Islet precursor cell (in vitro differentiated cells): ENCODE measurements around the gene PIAS4.

Experiments
- DNase-seq: peaks from one replicate; pipeline ENCODE4 v3.0.0-alpha.2; 2018

PIAS4 gene

DNA sequence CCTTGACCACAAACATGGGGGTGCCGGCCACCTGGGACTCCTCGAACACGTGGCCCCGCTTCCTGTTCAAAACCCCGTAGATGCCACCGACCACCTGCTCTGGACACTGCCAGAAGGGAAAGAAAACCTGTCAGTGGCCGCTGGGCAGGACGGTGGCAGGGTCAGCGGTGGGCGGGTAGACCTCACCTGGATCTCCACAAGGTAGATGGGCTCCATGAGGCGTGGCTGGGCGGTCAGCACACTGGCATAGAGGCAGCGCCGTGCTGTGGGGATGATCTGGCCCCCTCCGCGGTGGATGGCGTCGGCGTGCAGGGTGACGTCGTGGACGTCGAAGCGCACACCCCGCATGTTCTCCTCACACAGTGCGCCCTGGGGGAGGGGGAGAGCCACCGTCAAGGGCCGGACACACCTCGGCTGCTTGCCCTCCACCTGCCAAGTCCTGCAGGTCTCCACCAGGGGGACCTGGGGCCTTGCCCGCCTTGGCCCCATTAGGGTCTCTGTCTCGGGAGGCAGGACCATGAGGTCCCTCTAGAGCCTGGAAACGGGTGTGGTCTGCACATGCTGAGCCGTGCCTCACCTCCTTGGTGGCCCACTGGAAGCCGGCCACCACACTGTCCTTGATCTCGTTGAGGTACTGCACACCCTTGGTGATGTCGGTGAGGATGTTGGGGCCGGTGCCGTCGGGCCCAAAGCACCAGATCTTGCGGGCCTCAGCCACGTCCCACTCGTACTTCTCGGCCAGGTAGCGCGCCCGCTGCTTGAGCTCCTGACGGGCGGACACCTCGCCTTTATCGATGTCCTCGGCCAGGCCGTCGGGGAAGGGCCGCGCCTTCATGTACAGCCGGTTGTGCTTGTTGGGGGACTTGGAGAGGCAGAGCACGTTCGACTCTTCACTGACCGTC is 30.0 kb upstream of the PIAS4 start:
- peak; percentile 59 for DNase-seq

DNA sequence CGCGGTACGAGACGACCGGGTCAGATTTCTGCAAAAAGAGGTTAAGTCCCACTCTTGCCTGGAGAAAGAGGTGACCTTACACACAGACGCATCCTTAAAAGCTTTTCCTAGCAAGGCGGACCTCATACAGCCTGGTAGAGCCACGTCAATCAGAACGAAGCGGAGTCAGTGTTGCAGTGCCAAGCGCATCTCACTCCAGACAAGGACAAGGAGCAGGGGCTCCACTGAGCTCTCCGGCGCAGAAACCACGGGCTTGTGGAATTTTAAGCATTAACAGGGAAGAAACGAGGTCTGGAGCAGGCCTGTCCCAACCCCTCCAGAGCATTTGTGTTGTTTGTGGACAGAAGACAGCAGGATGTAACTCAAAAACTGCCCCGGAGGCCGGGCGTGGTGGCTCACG is 29.4 kb upstream of the PIAS4 start:
- no peak for DNase-seq

- DNase-seq, result no peak
These were observed 28.3 kb upstream of the PIAS4 start for GRCh38 chr19:3979289-3979673.

DNA sequence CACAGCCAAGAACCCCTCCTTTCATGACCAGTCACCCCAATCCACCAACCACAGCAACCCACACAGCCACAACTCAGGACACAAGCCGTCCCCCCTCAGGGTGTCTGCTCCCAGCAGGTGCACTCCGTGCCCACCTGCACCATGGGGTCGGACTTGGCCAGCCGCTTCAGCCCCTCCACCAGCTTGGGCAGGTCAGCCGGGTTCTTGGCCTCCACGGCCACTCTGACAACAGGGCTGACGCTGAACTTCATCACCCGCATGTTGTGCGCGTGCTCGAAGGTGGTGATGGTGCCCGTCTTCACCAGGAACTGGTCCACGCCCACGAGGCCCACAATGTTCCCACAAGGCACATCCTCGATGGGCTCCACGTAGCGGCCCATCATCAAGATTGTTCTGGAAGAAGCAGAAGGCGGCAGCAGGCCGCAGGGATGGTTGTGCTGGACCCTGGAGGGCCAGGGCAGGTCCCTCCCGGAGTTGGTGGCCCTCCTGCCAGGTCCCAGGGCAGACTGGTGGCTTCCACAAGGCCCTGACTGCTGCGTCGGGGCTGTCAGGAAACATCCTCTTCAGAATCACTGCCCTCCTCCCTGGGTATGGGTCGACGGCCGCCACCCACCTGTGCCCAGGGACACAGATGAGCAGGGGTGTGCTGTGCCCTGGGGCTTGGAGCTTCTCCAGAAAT is 27.7 kb upstream of the PIAS4 start:
- DNase-seq, result peak; percentile 51

DNA sequence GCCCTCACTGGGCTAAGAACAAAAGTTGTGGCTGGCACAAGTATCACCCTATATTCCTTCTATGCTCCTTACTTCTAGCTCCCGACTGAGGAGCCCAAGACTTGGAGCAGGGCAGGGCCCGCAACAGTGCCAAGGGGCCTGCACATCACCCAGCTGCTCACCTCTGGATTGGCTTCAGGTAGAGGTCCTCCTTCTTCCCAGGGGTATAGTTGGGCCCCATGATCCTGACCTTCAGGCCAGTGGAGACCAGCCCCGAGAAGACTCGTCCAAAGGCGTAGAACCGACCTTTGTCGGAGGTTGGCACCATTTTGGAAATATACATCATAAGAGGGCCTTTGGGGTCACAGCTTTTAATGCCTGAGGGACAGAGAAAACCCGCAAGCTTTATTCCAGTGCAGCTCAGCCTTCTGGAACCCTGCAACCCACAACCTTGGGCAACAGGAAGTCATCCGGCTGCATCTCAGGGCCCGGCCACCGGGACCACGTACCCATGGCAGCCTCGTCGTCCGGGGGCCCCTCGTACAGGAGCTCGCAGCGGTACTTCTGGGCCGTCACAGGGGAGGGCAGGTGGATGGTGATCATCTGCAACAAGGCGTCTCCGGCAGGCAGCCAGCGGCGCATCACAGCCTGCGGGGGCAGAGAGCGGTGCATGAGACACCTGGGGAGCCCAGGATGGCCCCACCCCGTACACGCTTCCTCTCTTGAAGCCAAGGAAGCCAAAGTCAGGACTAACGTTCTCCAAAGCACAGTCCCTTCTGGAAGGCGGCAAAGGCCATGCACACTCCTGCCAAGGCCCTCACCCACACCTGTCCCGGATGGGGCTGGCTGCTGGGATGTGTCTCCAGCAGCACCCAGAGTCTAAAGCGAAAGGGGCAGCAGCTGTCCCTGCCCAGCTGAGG is 26.9 kb upstream of the PIAS4 start:
- no peak for DNase-seq

DNA sequence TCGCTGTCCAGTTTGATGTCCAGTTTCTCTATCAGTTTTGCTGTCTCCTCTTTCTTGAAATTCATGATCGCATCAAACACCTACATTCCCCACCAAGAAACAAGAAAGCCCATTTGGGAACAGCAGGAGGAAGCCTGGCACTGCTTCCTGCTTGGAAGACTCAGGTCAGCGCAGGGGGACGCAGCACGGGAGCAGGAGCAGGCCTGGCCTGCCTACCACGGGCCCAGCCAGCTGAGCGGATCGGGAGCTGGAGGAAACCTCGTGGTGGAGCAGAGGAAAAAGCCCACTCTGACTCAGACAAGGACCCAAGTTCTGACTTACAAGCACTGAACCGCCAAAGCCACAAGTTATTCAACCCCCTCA is 26.2 kb upstream of the PIAS4 start:
- DNase-seq, result no peak

DNA sequence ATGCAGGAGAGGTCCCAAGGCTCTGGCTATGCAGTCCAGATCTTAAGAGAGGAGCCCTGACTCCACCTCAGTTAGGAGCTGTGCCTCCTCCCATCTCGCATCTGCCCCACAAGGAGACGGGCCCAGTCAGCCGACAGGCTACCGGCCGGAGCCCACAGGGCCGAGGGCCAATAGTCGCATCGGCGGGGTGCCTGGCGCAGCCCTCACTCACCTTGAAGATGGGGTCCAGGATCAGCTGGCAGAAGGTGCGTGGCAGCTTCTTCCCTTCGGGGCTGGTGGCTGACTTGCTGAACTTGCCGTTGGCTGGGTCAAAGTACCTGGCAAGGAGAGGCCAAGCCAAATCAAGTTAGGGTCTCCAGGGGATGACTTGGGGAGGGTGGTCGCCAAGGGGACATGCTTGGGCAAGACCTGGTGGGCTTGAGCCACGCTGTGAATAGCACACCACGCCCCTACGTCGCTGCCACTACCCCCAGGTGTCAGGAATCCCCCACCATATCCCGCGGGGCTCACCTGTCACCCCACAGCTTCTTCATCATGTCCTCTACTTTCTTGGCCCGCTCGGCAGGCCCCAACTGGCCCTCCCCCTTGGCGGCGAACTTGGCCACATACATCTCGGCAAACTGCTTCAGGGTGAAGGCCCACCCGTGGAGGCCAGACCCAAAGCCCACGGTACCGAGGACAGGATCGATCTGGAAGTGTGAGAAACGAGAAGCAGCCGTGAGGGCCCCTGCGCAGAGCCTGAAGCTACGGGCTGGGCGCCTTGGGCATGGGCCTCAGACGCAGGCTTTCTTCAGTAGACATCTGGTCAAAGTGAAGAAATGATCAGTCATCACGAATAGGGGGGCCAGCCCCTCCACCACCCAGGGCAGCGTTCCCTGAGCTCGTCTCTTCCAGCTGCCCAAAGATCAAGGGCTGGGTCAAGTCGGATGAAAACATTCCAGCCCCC is 25.5 kb upstream of the PIAS4 start:
- DNase-seq, result no peak

GRCh38 chr19:3982701-3983541 is 24.6 kb upstream of the PIAS4 start:
- DNase-seq, result peak; percentile 85

DNA sequence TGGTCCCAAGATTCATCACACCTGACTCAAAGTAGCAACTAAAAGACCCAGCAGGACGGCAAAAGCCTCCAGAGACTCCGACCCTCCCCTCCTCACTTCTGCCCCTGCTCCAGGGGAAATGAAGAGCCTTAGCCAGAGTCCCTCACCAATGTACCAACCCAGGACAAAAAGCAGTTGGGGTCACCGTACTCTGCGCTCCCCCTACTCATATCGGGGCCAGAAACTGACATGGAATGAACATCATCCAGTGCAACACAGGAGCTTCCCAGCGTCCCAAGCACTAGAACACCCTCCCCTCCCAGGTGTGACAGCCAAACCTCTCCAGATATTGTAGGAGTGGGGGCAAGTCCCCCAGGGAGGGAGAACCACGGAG is 24.0 kb upstream of the PIAS4 start:
- DNase-seq, result no peak

GRCh38 chr19:3983936-3984583 is 23.5 kb upstream of the PIAS4 start:
- DNase-seq, result no peak

DNA sequence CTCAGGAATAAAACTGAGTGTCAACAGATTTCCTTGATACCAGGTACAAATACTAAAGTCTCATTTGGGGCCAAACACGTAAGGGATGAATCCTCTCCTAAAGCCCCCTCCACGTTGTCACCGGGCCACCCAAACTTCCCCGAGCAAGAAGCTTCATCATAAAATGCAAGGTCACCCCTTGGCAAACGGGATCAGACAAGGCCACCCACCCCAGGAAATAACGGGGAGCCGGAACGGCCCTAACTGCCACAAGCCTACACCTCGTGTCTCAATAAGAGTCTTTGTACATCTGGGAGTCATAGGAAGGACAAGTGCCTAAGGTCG is 23.0 kb upstream of the PIAS4 start:
- DNase-seq, result no peak

- peak; percentile 87 for DNase-seq
These were observed 22.5 kb upstream of the PIAS4 start, which contains the start of gene EEF2 for GRCh38 chr19:3984908-3985642. Gene EEF2 (minus strand): TSS chr19:3985463. CDS start chr19:3985380, 83 bp downstream.

DNA sequence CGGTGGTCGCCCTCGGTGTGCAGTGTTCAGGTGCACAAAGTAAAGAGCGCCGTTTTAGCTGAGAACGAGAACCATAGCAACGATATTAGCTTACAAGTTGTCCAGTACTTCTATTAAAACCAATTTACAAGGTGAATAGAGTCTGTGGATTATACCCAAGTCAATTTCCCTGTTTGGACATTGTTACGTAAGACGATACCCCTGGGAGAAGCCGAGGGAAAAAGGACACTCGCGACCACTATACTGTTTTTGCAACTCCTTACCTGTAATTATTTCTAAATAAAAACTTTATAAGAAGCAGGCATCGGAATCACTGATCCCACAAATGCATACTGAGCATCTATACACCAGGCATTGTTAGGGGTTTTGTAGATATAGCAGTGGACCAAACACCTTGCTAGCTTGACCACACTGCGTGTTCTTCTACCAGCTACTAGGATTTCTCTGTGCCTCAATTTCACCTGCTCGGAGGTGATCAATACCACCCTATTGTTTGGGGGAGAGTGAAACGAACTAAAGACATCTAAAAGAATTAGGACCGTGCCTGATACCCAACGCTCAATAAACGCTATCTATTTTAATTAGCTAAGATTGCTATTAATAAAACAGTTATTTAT is 21.8 kb upstream of the PIAS4 start:
- DNase-seq, result no peak

GRCh38 chr19:3986260-3987041 is 21.1 kb upstream of the PIAS4 start:
- DNase-seq, result no peak

DNA sequence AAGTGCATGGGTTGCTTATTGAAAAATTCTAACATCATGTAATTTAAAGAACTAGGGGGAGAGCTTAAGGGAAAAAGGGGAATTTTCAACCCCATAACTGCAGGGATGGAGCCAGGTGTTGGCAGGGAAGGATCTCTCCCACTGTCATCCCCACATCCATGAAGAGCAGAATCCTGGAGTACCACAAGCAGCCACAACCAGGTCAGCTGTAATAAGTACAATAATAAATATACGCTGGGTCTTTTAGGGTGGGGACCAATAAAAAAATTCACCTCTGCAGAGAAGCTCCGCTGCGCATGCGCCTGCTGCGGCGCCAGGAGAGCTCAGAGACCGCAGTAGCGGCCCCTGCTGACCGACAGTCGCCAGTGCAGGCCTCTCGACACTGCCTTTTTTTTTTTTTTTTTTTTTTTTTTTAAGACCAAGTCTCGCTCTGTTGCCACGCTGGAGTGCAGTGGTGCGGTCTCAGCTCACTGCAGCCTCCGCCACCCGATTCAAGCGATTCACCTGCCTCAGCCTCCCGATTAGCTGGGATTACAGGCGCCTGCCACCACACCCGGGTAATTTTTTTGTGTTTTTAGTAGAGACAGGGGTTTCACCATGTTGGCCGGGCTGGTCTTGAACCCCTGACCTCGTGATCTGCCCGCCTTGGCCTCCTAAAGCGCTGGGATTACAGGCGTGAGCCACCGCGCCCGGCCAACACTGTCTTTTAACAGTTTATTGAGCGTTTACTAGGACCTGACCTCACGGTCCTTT is 19.7 kb upstream of the PIAS4 start:
- peak; percentile 85 for DNase-seq

DNA sequence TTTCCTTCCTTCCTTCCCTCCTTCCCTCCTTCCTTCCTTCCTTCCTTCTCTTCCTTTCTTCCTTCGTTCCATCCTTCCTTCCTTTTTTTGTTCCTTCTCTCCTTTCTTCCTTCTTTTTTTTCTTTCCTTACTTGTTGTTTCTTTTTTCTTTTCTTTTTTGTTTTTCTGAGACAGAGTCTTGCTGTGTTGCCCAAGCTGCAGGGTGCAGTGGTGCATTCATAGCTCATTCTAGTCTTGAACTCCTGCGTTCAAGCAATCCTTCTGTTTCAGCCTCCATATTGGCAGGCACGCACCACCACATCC is 16.8 kb upstream of the PIAS4 start:
- DNase-seq, result no peak

GRCh38 chr19:3995607-3996006 is 11.9 kb upstream of the PIAS4 start:
- DNase-seq, result peak; percentile 61
